Naive B cell (primary cell): Measurements from ENCODE around the gene SNX27. TPM values are rescaled to one million over a fixed set of nuclear protein-coding genes. Genes with fewer than 3 reads are reported as not detected.
"Not testable (repeated sequence)": the region's sequence is repeated elsewhere in the genome, so short reads cannot be mapped to it uniquely, and the experiment has no call there.

ENCODE experiments used
- ATAC-seq, 2 donors: fragments of 150-1000 bp; cut with Tn5 transposase; 2 replicates each; pipeline ENCODE4 v1.10.0; 2021; ENCODE audit warnings: low read depth in 2 of 2, mild to moderate bottlenecking in 2 of 2, moderate library complexity in 2 of 2
- DNase-seq: peaks from one replicate; pipeline ENCODE4 v3.0.0; 2022
- H3K27ac Mint-ChIP-seq, 6 donors: one replicate each; pipeline ENCODE4 v1.8.0; 2020 to 2022; ENCODE audit warnings: mild to moderate bottlenecking in 6 of 6, mixed read lengths in 6 of 6, moderate library complexity in 5 of 6, inconsistent platforms in 2 of 6
- H3K27me3 Mint-ChIP-seq, 3 donors: one replicate each; pipeline ENCODE4 v1.8.0; 2021 to 2022; ENCODE audit warnings: mixed read lengths in 3 of 3, mild to moderate bottlenecking in 1 of 3
- H3K36me3 Mint-ChIP-seq, 2 donors: one replicate each; pipeline ENCODE4 v1.8.0; 2020 to 2022; ENCODE audit warnings: mixed read lengths in 2 of 2, inconsistent platforms in 1 of 2, mild to moderate bottlenecking in 1 of 2
- H3K4me1 Mint-ChIP-seq, 3 donors: one replicate each; pipeline ENCODE4 v1.8.0; 2020 to 2022; ENCODE audit warnings: mixed read lengths in 3 of 3, inconsistent platforms in 1 of 3, mild to moderate bottlenecking in 1 of 3, moderate library complexity in 1 of 3
- H3K4me3 Mint-ChIP-seq, 8 donors: one replicate each; pipeline ENCODE4 v1.8.0; 2020 to 2022; ENCODE audit warnings: mild to moderate bottlenecking in 8 of 8, mixed read lengths in 8 of 8, moderate library complexity in 8 of 8, inconsistent platforms in 2 of 8
- H3K9me3 Mint-ChIP-seq, 7 donors: one replicate each; pipeline ENCODE4 v1.8.0; 2020 to 2022; ENCODE audit warnings: mixed read lengths in 7 of 7, mild to moderate bottlenecking in 5 of 7, inconsistent platforms in 2 of 7, moderate library complexity in 1 of 7
- polyA plus RNA-seq, 6 donors: library from polyadenylated mRNA; unstranded; fragments of 300-500 nt; fragmentation: Illumina TruSeq; gene quantifications; one replicate each; pipeline ENCODE4 v1.2.3, GENCODE V29; 2021; ENCODE audit warnings: low read depth in 6 of 6

The SNX27 gene
- polyA plus RNA-seq, 6 donors from 2014 or later, result 4.2 to 17.2 (median 13.1) TPM

DNA sequence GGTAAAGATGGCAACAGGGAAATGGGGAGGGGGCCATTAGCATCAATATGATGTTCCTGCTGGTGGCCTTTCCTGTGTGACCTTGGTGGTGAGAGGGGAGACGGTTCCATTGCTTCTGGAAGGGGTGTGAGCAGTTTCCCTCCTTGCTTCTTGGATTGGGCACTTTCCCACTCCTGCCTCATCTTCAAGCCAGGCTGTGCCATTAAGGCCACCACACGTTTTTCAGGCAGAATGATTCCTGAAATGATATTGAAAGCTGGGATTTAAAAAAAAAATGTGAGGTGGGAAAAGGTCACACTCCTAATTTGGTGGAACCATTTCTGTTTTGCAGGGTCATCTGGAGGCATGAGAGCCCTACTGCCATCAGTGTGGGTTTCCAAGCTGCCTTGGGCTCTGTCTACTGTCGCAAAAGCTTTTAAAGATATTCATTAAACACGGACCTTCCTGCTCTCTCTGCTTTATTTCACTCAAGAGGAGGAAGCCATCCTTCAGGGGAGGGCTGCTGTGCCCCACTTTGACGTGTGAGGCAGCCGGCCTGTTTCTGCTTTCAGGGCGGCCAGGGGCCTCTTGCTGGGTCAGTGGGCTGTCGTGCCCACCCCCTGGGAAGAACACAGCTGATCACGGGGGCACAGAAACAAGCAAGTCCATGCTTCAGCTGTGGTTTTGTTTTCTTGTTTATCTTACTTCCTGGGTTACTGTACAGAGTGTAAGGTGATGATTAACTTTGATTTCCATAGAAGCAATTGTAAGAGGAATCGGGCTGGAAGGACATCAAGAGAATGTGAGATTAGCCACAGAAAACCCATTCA is 117.5 kb downstream of the SNX27 start:
- DNase-seq (no peak), ATAC-seq (no peak)
- Mint-ChIP-seq H3K4me3 (no peak overlapping the region), H3K27ac (peak overlapping the region in 1 of 6 donors; percentile 42), H3K4me1 (no peaks in the 10 kb centered on the region), H3K27me3 (peaks cover 41 to 79% (median 64%) of the 10 kb centered on the region in 3 donors), H3K36me3 (peaks cover 0 to 3% of the 10 kb centered on the region in 2 donors), H3K9me3 (peaks cover 0 to 2% (median 0%) of the 10 kb centered on the region in 7 donors)

- no peak overlapping the region for H3K4me3 Mint-ChIP-seq
- DNase-seq (no peak), ATAC-seq (no peak)
- peaks cover 0 to 2% (median 0%) of the 10 kb centered on the region in 7 donors for H3K9me3 Mint-ChIP-seq
- peaks cover 39 to 82% (median 69%) of the 10 kb centered on the region in 3 donors for H3K27me3 Mint-ChIP-seq
- H3K36me3 Mint-ChIP-seq, result peaks cover 0 to 3% of the 10 kb centered on the region in 2 donors
- H3K4me1 Mint-ChIP-seq, result peaks cover 0 to 3% (median 0%) of the 10 kb centered on the region in 3 donors
- H3K27ac Mint-ChIP-seq, result no peak overlapping the region
Observed at GRCh38 chr1:151729966-151730291, 118.1 kb downstream of the SNX27 start.

DNA sequence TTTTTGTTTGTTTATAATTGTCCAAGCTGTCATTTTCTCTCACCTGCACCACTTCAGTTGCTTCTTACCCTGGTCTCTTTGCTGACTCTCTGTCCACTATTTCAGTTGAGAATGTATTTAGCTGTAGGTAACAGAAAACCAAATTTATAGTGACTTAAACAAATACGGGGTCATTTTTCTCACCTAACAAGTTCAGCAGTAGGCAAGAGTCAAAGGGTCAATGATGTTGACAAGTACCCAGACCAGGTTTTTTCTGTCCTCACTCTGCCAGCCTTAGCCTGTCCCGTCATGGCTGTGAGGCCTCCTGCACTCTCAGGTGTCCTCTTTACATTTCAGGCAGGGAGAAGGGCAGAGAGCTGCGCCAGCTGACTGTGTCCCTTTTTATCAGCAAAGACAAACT is 121.3 kb downstream of the SNX27 start:
- Mint-ChIP-seq H3K4me3 (no peak overlapping the region), H3K4me1 (peaks cover 0 to 3% (median 0%) of the 10 kb centered on the region in 3 donors), H3K36me3 (peaks cover 3 to 13% of the 10 kb centered on the region in 2 donors), H3K9me3 (peaks cover 7 to 18% (median 17%) of the 10 kb centered on the region in 7 donors), H3K27me3 (peaks cover 23 to 55% (median 53%) of the 10 kb centered on the region in 3 donors), H3K27ac (no peak overlapping the region)
- DNase-seq, result no peak
- ATAC-seq, result no peak

GRCh38 chr1:151733995-151734394 is 122.1 kb downstream of the SNX27 start:
- Mint-ChIP-seq H3K36me3 (peaks cover 3 to 17% of the 10 kb centered on the region in 2 donors), H3K9me3 (peaks cover 7 to 25% (median 20%) of the 10 kb centered on the region in 7 donors), H3K4me3 (peak overlapping the region in 1 of 8 donors; percentile 81), H3K27me3 (peaks cover 19 to 48% (median 44%) of the 10 kb centered on the region in 3 donors)
- H3K4me1 Mint-ChIP-seq, H3K27ac Mint-ChIP-seq, ATAC-seq, DNase-seq: not testable (repeated sequence)

GRCh38 chr1:151737026-151737425 is 125.2 kb downstream of the SNX27 start:
- H3K9me3 Mint-ChIP-seq, result peaks cover 7 to 26% (median 20%) of the 10 kb centered on the region in 7 donors
- no peak for DNase-seq
- H3K27ac Mint-ChIP-seq, result no peak overlapping the region

GRCh38 chr1:151737479-151737878 is 125.6 kb downstream of the SNX27 start:
- Mint-ChIP-seq H3K36me3 (peaks cover 0 to 17% of the 10 kb centered on the region in 2 donors), H3K4me3 (no peak overlapping the region)
- no peak for ATAC-seq

More at GRCh38 chr1:151737026-151737425, 125.2 kb downstream of the SNX27 start:
- H3K36me3 Mint-ChIP-seq, result peaks cover 0 to 17% of the 10 kb centered on the region in 2 donors
- no peak overlapping the region for H3K4me3 Mint-ChIP-seq
- H3K27me3 Mint-ChIP-seq, result peaks cover 8 to 30% (median 21%) of the 10 kb centered on the region in 3 donors
- ATAC-seq, result no peak
- H3K4me1 Mint-ChIP-seq, result peaks cover 0 to 3% (median 0%) of the 10 kb centered on the region in 3 donors

DNA sequence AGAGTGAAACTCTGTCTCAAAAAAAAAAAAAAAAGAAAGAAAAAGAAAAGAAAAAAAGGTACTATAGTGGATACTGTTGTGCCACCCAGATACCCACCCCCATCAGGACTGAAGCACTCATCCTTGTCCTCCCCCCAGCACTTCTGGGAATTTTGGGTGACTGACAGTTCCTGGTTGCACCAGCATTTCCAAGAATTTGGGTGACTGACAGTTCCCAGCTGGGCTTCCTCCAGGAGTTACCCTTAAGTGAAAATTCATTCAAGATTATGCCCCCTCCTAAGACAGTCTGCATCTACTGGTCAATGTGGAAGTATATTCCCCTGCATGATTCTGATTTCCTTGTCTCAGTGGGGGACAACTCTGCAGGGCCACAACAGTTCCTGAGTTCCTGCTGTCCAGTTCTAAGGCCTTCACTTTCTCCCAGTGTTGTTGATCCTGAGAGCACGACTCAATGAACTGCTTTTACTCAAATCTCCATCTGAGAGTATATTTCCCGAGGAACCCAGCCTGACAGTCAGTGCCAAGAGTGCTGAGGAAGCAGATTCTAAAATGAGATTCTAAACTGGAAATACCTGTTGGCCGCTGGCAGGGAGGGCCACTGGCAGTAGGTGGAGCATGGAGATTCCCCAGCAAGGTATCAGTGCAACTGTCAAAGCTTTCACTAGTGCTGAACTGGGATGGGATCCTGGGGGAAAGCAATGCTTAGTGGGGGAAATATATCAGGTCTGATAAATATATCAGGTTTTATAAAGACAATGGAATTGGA is 127.9 kb downstream of the SNX27 start:
- Mint-ChIP-seq H3K9me3 (peaks cover 7 to 26% (median 20%) of the 10 kb centered on the region in 7 donors), H3K4me3 (no peak overlapping the region), H3K36me3 (peaks cover 0 to 17% of the 10 kb centered on the region in 2 donors), H3K4me1 (no peaks in the 10 kb centered on the region), H3K27me3 (peaks cover 3 to 14% (median 4%) of the 10 kb centered on the region in 3 donors), H3K27ac (no peak overlapping the region)
- DNase-seq (no peak), ATAC-seq (no peak)

More at GRCh38 chr1:151737479-151737878, 125.6 kb downstream of the SNX27 start:
- Mint-ChIP-seq H3K27ac (no peak overlapping the region), H3K27me3 (peaks cover 5 to 26% (median 16%) of the 10 kb centered on the region in 3 donors), H3K4me1 (peaks cover 0 to 3% (median 0%) of the 10 kb centered on the region in 3 donors), H3K9me3 (peaks cover 7 to 26% (median 20%) of the 10 kb centered on the region in 7 donors)
- DNase-seq, result no peak

DNA sequence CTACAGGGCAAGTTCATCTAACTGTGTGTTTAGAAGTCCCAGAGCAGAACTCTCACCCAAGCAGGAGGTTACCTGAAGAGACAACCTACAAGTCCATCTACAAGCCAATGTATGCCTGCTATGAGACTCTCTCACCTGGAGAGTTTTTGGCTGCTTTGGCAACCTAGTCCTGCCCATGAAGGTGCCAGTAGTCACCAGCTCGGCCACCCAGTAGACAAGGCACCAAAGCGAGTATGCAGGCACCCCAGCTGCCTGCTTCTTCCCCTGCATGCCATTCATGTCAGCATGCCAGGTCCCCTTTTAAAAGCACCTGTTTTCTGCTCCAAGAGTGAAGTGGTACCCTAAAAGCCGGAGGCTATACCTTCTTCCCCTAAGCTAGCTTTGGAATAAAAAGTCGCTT is 129.7 kb downstream of the SNX27 start:
- H3K27ac Mint-ChIP-seq, result no peak overlapping the region
- no peak overlapping the region for H3K4me3 Mint-ChIP-seq

More for the DNA sequence above, 129.7 kb downstream of the SNX27 start:
- no peaks in the 10 kb centered on the region for H3K4me1 Mint-ChIP-seq
- DNase-seq (no peak), ATAC-seq (no peak)
- H3K36me3 Mint-ChIP-seq, result peaks cover 0 to 14% of the 10 kb centered on the region in 2 donors
- H3K9me3 Mint-ChIP-seq, result peaks cover 5 to 25% (median 19%) of the 10 kb centered on the region in 7 donors
- H3K27me3 Mint-ChIP-seq, result peaks cover 6 to 20% (median 7%) of the 10 kb centered on the region in 3 donors

Other genes with a start within 250 kb of the SNX27 start
- gene SELENBP1, start 239.3 kb upstream of the SNX27 start, polyA plus RNA-seq, result under 1 TPM in 2 of 6 donors, not detected in 4; 0.20 to 0.53 TPM
- 10 to 100 TPM; 50.2 to 79.3 (median 57.7) TPM for gene PSMB4, start 212.5 kb upstream of the SNX27 start, polyA plus RNA-seq
- 10 to 100 TPM in 1 of 6 donors, 1 to 10 TPM in 5; 2.5 to 15.0 (median 8.0) TPM for gene POGZ, start 152.6 kb upstream of the SNX27 start, polyA plus RNA-seq
- under 1 TPM in 3 of 6 donors, not detected in 3; 0.07 to 0.43 (median 0.13) TPM for gene CGN, start 100.7 kb upstream of the SNX27 start, polyA plus RNA-seq
- gene TUFT1, start 71.7 kb upstream of the SNX27 start, polyA plus RNA-seq, result 1 to 10 TPM in 4 of 6 donors, under 1 TPM in 1, not detected in 1; 0.43 to 1.6 (median 1.1) TPM
- gene CELF3, start 104.8 kb downstream of the SNX27 start, polyA plus RNA-seq, result not detected
- gene RIIAD1, start 109.5 kb downstream of the SNX27 start, polyA plus RNA-seq, result not detected
- gene MRPL9, start 151.4 kb downstream of the SNX27 start, polyA plus RNA-seq, result 100 to 1,000 TPM; 126 to 160 (median 142) TPM
- gene TDRKH, start 178.4 kb downstream of the SNX27 start, polyA plus RNA-seq, result 1 to 10 TPM; 3.9 to 9.2 (median 6.9) TPM
- gene LINGO4, start 193.4 kb downstream of the SNX27 start, polyA plus RNA-seq, result not detected
- gene RORC, start 219.8 kb downstream of the SNX27 start, polyA plus RNA-seq, result under 1 TPM in 1 of 6 donors, not detected in 5; 0.08 TPM
- gene C2CD4D, start 227.8 kb downstream of the SNX27 start, polyA plus RNA-seq, result under 1 TPM in 3 of 6 donors, not detected in 3; 0.16 to 0.27 (median 0.22) TPM
- not detected for gene THEM5, start 241.7 kb downstream of the SNX27 start, polyA plus RNA-seq